PC-9 (cell line): ENCODE data around the gene SKI. TPM values are rescaled to one million over a fixed set of nuclear protein-coding genes. Genes with fewer than 3 reads are reported as not detected.

ENCODE experiments used
- BruUV-seq: library from RNA; stranded (reverse); fragments of 400-500 nt; replicated peaks from 2 replicates; lab custom pipeline; 2021; lab: Mats Ljungman, UMichigan
- CTCF ChIA-PET: fragments of 300-600 bp; sonication (Branson Sonifier 250); formaldehyde crosslinking; loops from one replicate; lab custom pipeline; 2022; ENCODE audit warnings: antibody characterized with exemption; lab: Charles Lee
- POLR2A ChIA-PET: fragments of 300-600 bp; sonication (Branson Sonifier 250); formaldehyde crosslinking; loops from one replicate; lab custom pipeline; 2022; ENCODE audit warnings: antibody characterized with exemption; ENCODE audit not compliant: unreplicated experiment; lab: Charles Lee
- DNase-seq, 2 experiments: peaks; one replicate each; pipeline versions ENCODE4 v3.0.0 to v3.0.0-alpha.2; 2015 to 2022; ENCODE audit warnings: mixed read lengths in 1 of 2
- H2AFZ ChIP-seq: fragments of 200-600 bp; sonication (generic); 2 replicates; pipeline ENCODE4 v1.8.1; 2017; ENCODE audit warnings: antibody characterized with exemption
- H3F3A ChIP-seq: fragments of 200-600 bp; sonication (generic); 2 replicates; pipeline ENCODE4 v1.8.1; 2017; ENCODE audit warnings: antibody characterized with exemption, mild to moderate bottlenecking, low read depth; ENCODE audit not compliant: insufficient read depth
- H3K27ac ChIP-seq: fragments of 200-600 bp; sonication (generic); 2 replicates; pipeline ENCODE4 v1.6.1; 2016; ENCODE audit warnings: mixed run types
- H3K27me3 ChIP-seq: fragments of 200-600 bp; sonication (generic); 2 replicates; pipeline ENCODE4 v1.6.1; 2016; ENCODE audit warnings: low read depth, mixed run types; ENCODE audit not compliant: insufficient read depth
- H3K36me3 ChIP-seq: fragments of 200-600 bp; sonication (generic); 2 replicates; pipeline ENCODE4 v1.6.1; 2016; ENCODE audit warnings: low read depth, mixed run types
- H3K4me1 ChIP-seq: fragments of 200-600 bp; sonication (generic); replicated peaks from 2 replicates; pipeline ENCODE4 v1.6.1; 2016; ENCODE audit warnings: mixed run types; ENCODE audit not compliant: insufficient read depth
- H3K4me2 ChIP-seq: fragments of 200-600 bp; sonication (generic); 2 replicates; pipeline ENCODE4 v1.6.1; 2017; ENCODE audit warnings: mixed run types
- H3K4me3 ChIP-seq: fragments of 200-600 bp; sonication (generic); 2 replicates; pipeline ENCODE4 v1.6.1; 2016; ENCODE audit warnings: mixed run types
- H3K79me2 ChIP-seq: fragments of 200-600 bp; sonication (generic); 2 replicates; pipeline ENCODE4 v1.6.1; 2017; ENCODE audit warnings: low read depth, mixed run types
- H3K9me2 ChIP-seq: fragments of 200-600 bp; sonication (generic); 2 replicates; pipeline ENCODE4 v1.8.1; 2017; ENCODE audit warnings: mild to moderate bottlenecking; ENCODE audit not compliant: insufficient read depth
- H3K9me3 ChIP-seq: fragments of 200-600 bp; sonication (generic); 2 replicates; pipeline ENCODE4 v1.8.1; 2016; ENCODE audit warnings: low read depth; ENCODE audit not compliant: insufficient read depth
- H4K20me1 ChIP-seq: fragments of 200-600 bp; sonication (generic); 2 replicates; pipeline ENCODE4 v1.8.1; 2017; ENCODE audit not compliant: insufficient read depth
- EZH2 ChIP-seq: fragments of 200-600 bp; sonication (generic); IDR thresholded peaks from 2 replicates; pipeline ENCODE4 v1.8.0; 2017; ENCODE audit warnings: antibody characterized with exemption, low read depth
- intact Hi-C: fragments of 100-400 bp; cut with micrococcal nuclease; formaldehyde crosslinking; loops from one replicate; pipeline ENCODE4 v1.10.0; 2022; ENCODE audit not compliant: unreplicated experiment
- total RNA-seq: library from RNA; stranded (reverse); gene quantifications from 2 replicates; pipeline ENCODE4 v1.2.3, GENCODE V29; 2021
- TF ChIP-seq, protein P1 (sequence below): fragments of 200-600 bp; sonication (generic); conservative IDR thresholded peaks from 2 replicates; pipeline ENCODE4 v1.6.1; 2017; ENCODE audit warnings: mixed run types, antibody characterized with exemption, mild to moderate bottlenecking, moderate library complexity

Gene SKI
- total RNA-seq, 1 experiment from 2014 or later = 36.2 TPM

DNA sequence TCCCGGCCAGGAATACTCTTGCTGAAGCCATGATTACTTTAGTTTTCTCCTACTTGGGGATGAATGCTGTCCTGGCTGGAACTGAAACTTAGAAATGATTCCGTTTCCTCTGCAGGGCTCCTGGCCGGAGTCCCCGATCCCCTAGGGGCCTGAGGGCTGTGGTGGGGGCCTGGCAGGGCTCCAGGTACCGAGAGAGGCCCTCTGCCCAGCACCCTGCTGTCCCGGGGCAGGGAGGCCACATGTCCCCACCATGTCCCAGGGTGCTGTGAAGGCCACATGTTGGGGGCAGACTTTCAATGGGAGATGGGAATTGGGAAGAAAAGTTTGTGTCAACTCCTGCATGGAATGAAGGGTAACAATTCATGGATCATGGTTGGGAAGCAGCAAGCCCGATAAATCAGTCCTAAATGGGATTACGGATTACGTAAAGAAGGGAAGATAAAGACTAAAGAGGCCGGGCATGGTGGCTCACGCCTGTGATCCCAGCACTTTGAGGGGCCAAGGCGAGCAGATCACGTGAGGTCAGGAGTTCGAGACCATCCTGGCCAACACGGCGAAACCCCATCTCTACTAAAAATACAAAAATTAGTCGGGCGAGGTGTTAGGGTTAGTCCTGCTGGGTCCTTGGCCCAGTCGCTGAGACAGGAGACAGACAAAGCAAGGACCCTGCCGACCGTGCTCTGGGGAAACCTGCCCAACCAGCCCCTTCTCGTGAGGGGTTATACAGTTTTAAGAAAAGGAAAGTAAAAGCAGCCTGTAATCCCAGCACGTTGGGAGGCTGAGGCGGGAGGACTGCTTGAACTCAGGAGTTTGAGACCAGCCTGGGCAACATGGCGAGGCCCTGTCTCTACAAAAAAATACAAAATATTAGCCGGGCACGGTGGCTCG, 125.7 kb downstream of the SKI start:
- Histone ChIP-seq H3K27me3 (no peaks in the 10 kb centered on the region), H4K20me1 (no peaks in the 10 kb centered on the region), H3K4me1 (no peaks in the 10 kb centered on the region), H2AFZ (no peak overlapping the region), H3F3A (peaks cover 8% of the 10 kb centered on the region; the same call in 1 of the 2 replicates), H3K27ac (no peak overlapping the region), H3K9me3 (no peaks in the 10 kb centered on the region), H3K4me2 (no peak overlapping the region), H3K36me3 (no peaks in the 10 kb centered on the region), H3K79me2 (no peaks in the 10 kb centered on the region), H3K9me2 (no peaks in the 10 kb centered on the region), H3K4me3 (no peak overlapping the region)
- POLR2A ChIA-PET = no interaction called here
- intact Hi-C loops = no loop called here
- TF ChIP-seq EZH2 = no peak
- TF ChIP-seq, protein P1, sequence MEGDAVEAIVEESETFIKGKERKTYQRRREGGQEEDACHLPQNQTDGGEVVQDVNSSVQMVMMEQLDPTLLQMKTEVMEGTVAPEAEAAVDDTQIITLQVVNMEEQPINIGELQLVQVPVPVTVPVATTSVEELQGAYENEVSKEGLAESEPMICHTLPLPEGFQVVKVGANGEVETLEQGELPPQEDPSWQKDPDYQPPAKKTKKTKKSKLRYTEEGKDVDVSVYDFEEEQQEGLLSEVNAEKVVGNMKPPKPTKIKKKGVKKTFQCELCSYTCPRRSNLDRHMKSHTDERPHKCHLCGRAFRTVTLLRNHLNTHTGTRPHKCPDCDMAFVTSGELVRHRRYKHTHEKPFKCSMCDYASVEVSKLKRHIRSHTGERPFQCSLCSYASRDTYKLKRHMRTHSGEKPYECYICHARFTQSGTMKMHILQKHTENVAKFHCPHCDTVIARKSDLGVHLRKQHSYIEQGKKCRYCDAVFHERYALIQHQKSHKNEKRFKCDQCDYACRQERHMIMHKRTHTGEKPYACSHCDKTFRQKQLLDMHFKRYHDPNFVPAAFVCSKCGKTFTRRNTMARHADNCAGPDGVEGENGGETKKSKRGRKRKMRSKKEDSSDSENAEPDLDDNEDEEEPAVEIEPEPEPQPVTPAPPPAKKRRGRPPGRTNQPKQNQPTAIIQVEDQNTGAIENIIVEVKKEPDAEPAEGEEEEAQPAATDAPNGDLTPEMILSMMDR = no peak
- BruUV-seq = no TSS peak
- CTCF ChIA-PET = no interaction called here
- DNase-seq = no peak

GRCh38 chr1:2354511-2355372, 126.6 kb downstream of the SKI start:
- Histone ChIP-seq H2AFZ (no peak overlapping the region), H3K36me3 (no peaks in the 10 kb centered on the region), H3K4me2 (no peak overlapping the region), H3K9me2 (no peaks in the 10 kb centered on the region), H3K27ac (no peak overlapping the region), H3K4me1 (no peaks in the 10 kb centered on the region), H3K79me2 (no peaks in the 10 kb centered on the region), H3K9me3 (no peaks in the 10 kb centered on the region), H3K27me3 (no peaks in the 10 kb centered on the region), H3K4me3 (no peak overlapping the region), H4K20me1 (no peaks in the 10 kb centered on the region), H3F3A (peaks cover 8% of the 10 kb centered on the region; the same call in 1 of the 2 replicates)
- intact Hi-C loops = no loop called here
- no TSS peak for BruUV-seq
- DNase-seq = no peak
- ChIA-PET CTCF (no interaction called here), POLR2A (no interaction called here)
- TF ChIP-seq, protein P1 = no peak
- TF ChIP-seq EZH2 = no peak

- Histone ChIP-seq H3K4me3 (no peak overlapping the region), H3K27ac (no peak overlapping the region), H3K4me1 (no peaks in the 10 kb centered on the region), H3K27me3 (no peaks in the 10 kb centered on the region), H3K36me3 (no peaks in the 10 kb centered on the region), H4K20me1 (no peaks in the 10 kb centered on the region), H3K79me2 (no peaks in the 10 kb centered on the region), H3K9me2 (no peaks in the 10 kb centered on the region), H3K4me2 (no peak overlapping the region), H2AFZ (no peak overlapping the region), H3F3A (no peaks in the 10 kb centered on the region), H3K9me3 (no peaks in the 10 kb centered on the region)
- intact Hi-C loops = no loop called here
- ChIA-PET CTCF (no interaction called here), POLR2A (no interaction called here)
- TF ChIP-seq, protein P1 = no peak
- no peak for TF ChIP-seq EZH2
- no TSS peak for BruUV-seq
- no peak for DNase-seq
Measured at GRCh38 chr1:2355373-2356261, 127.5 kb downstream of the SKI start.
